Stimulated activated naive CD4-positive, alpha-beta T cell (primary cell): ENCODE results near the gene APC2.
"Not testable (repeated sequence)": the region's sequence is repeated elsewhere in the genome, so short reads cannot be mapped to it uniquely, and the experiment has no call there.

Source experiments
- DNase-seq, 6 experiments: peaks; one replicate each; lab custom pipeline; 2025; lab: John Stamatoyannopoulos, UW

APC2 gene

GRCh38 chr19:1428738-1429391 lies 21.1 kb upstream of the APC2 start:
- no peak for DNase-seq

- DNase-seq, result no peak
Observed at GRCh38 chr19:1429750-1430149, 20.2 kb upstream of the APC2 start.

- no peak for DNase-seq
Observed at GRCh38 chr19:1430246-1430645, 19.7 kb upstream of the APC2 start.

- DNase-seq, result no peak
Observed at GRCh38 chr19:1431759-1432506, 18.0 kb upstream of the APC2 start.

GRCh38 chr19:1432507-1432887 lies 17.4 kb upstream of the APC2 start:
- no peak for DNase-seq

GRCh38 chr19:1433119-1434039 lies 16.5 kb upstream of the APC2 start:
- DNase-seq, result no peak

- no peak for DNase-seq
Observed at GRCh38 chr19:1434040-1434366, 15.9 kb upstream of the APC2 start.

GRCh38 chr19:1434577-1435060 lies 15.3 kb upstream of the APC2 start:
- no peak for DNase-seq

- no peak for DNase-seq
Observed at GRCh38 chr19:1435378-1435989, 14.4 kb upstream of the APC2 start.

- no peak for DNase-seq
Observed at GRCh38 chr19:1437609-1438008, 12.3 kb upstream of the APC2 start.

- peak; percentile 89 to 97 (median 93) for DNase-seq
Observed at GRCh38 chr19:1438035-1438932, 11.6 kb upstream of the APC2 start, which contains the start of gene RPS15. Gene RPS15 (plus strand): TSS chr19:1438396. CDS start chr19:1438426, 30 bp downstream.

GRCh38 chr19:1438933-1439354 lies 11.0 kb upstream of the APC2 start:
- DNase-seq, result no peak

GRCh38 chr19:1439525-1440417 lies 10.2 kb upstream of the APC2 start:
- DNase-seq, result not testable (repeated sequence)

- no peak for DNase-seq
Observed at GRCh38 chr19:1440418-1440801, 9.5 kb upstream of the APC2 start.

- no peak for DNase-seq
Observed at GRCh38 chr19:1441022-1441426, 8.9 kb upstream of the APC2 start.

- DNase-seq, result no peak
Observed at GRCh38 chr19:1441677-1442438, 8.1 kb upstream of the APC2 start.

- DNase-seq, result peak; percentile 36 to 75 (median 60)
Observed at GRCh38 chr19:1445185-1445931, 4.6 kb upstream of the APC2 start.

GRCh38 chr19:1445932-1446712 lies 3.8 kb upstream of the APC2 start:
- no peak for DNase-seq
